Measurements from ENCODE around the gene HBB.

Gene HBB

DNA sequence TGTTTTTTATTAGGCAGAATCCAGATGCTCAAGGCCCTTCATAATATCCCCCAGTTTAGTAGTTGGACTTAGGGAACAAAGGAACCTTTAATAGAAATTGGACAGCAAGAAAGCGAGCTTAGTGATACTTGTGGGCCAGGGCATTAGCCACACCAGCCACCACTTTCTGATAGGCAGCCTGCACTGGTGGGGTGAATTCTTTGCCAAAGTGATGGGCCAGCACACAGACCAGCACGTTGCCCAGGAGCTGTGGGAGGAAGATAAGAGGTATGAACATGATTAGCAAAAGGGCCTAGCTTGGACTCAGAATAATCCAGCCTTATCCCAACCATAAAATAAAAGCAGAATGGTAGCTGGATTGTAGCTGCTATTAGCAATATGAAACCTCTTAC is 1.4 kb downstream of the HBB start:
- Mint-ChIP-seq H3K27me3 (ENCODE audit: low read depth, poor library complexity) (no peaks in the 10 kb centered on the region), H3K9me3 (peaks cover 21% of the 10 kb centered on the region), H3K36me3 (ENCODE audit: low read depth) (no peaks in the 10 kb centered on the region), H3K4me3 (no peak overlapping the region), H3K27ac (no peak overlapping the region), H3K4me1 (no peaks in the 10 kb centered on the region)
- TF ChIP-seq, protein P1, sequence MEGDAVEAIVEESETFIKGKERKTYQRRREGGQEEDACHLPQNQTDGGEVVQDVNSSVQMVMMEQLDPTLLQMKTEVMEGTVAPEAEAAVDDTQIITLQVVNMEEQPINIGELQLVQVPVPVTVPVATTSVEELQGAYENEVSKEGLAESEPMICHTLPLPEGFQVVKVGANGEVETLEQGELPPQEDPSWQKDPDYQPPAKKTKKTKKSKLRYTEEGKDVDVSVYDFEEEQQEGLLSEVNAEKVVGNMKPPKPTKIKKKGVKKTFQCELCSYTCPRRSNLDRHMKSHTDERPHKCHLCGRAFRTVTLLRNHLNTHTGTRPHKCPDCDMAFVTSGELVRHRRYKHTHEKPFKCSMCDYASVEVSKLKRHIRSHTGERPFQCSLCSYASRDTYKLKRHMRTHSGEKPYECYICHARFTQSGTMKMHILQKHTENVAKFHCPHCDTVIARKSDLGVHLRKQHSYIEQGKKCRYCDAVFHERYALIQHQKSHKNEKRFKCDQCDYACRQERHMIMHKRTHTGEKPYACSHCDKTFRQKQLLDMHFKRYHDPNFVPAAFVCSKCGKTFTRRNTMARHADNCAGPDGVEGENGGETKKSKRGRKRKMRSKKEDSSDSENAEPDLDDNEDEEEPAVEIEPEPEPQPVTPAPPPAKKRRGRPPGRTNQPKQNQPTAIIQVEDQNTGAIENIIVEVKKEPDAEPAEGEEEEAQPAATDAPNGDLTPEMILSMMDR (IDR thresholded peaks at IDR 0.05), result no peak
- no peak for DNase-seq

DNA sequence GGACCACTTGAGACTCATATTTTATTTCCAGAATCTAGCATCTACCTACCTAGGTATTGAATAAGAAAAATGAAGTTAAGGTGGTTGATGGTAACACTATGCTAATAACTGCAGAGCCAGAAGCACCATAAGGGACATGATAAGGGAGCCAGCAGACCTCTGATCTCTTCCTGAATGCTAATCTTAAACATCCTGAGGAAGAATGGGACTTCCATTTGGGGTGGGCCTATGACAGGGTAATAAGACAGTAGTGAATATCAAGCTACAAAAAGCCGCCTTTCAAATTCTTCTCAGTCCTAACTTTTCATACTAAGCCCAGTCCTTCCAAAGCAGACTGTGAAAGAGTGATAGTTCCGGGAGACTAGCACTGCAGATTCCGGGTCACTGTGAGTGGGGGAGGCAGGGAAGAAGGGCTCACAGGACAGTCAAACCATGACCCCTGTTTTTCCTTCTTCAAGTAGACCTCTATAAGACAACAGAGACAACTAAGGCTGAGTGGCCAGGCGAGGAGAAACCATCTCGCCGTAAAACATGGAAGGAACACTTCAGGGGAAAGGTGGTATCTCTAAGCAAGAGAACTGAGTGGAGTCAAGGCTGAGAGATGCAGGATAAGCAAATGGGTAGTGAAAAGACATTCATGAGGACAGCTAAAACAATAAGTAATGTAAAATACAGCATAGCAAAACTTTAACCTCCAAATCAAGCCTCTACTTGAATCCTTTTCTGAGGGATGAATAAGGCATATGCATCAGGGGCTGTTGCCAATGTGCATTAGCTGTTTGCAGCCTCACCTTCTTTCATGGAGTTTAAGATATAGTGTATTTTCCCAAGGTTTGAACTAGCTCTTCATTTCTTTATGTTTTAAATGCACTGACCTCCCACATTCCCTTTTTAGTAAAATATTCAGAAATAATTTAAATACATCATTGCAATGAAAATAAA is 2.1 kb downstream of the HBB start:
- no peak overlapping the region for H3K4me3 Mint-ChIP-seq
- no peak overlapping the region for H3K27ac Mint-ChIP-seq
- H3K36me3 Mint-ChIP-seq (ENCODE audit: low read depth), result no peaks in the 10 kb centered on the region
- TF ChIP-seq, protein P1 (IDR thresholded peaks at IDR 0.05), result no peak
- no peaks in the 10 kb centered on the region for H3K4me1 Mint-ChIP-seq
- H3K9me3 Mint-ChIP-seq, result peaks cover 28% of the 10 kb centered on the region
- no peak for DNase-seq
- H3K27me3 Mint-ChIP-seq (ENCODE audit: low read depth, poor library complexity), result no peaks in the 10 kb centered on the region

DNA sequence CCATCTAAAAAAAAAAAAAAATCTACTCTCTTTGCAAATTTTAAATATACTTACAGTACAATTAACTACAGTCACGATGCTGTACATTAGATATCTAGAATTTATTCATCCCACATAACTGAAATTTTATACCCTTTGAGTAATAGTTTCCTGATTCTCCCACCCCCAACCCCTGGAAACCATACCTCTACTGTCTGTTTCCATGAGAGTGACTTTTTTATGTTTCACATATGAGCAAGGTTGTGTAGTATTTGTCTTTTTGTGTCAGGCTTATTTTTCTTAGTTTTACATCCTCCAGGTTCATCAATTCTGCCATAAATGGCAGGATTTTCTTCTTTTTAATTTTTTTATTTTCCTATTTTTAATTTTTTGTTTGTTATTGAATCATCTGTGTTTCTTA is 3.2 kb downstream of the HBB start:
- DNase-seq, result no peak
- H3K27me3 Mint-ChIP-seq (ENCODE audit: low read depth, poor library complexity), result no peaks in the 10 kb centered on the region
- H3K36me3 Mint-ChIP-seq (ENCODE audit: low read depth), result no peaks in the 10 kb centered on the region
- no peaks in the 10 kb centered on the region for H3K4me1 Mint-ChIP-seq
- no peak overlapping the region for H3K4me3 Mint-ChIP-seq
- peaks cover 37% of the 10 kb centered on the region for H3K9me3 Mint-ChIP-seq
- TF ChIP-seq, protein P1 (IDR thresholded peaks at IDR 0.05), result no peak
- no peak overlapping the region for H3K27ac Mint-ChIP-seq

DNA sequence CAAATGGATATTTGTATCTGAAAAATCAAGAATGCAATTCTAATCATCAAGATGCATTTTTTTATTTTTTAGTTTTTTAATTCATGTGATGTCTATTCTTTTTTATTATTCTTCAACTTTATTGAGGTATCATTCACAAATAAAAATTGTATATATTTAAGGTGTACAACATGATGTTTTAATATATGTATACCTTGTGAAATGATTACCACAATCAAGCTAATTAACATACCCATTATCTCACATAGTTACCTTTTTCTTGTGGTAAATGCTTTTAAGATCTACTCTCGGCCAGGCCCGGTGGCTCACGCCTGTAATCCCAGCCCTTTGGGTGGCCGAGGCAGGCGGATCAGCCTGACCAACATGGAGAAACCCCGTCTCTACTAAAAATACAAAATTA is 3.7 kb downstream of the HBB start:
- Mint-ChIP-seq H3K27me3 (ENCODE audit: low read depth, poor library complexity) (no peaks in the 10 kb centered on the region), H3K9me3 (peaks cover 38% of the 10 kb centered on the region), H3K27ac (no peak overlapping the region), H3K4me1 (no peaks in the 10 kb centered on the region), H3K4me3 (no peak overlapping the region), H3K36me3 (ENCODE audit: low read depth) (no peaks in the 10 kb centered on the region)
- no peak for DNase-seq
- TF ChIP-seq, protein P1 (IDR thresholded peaks at IDR 0.05), result no peak

DNA sequence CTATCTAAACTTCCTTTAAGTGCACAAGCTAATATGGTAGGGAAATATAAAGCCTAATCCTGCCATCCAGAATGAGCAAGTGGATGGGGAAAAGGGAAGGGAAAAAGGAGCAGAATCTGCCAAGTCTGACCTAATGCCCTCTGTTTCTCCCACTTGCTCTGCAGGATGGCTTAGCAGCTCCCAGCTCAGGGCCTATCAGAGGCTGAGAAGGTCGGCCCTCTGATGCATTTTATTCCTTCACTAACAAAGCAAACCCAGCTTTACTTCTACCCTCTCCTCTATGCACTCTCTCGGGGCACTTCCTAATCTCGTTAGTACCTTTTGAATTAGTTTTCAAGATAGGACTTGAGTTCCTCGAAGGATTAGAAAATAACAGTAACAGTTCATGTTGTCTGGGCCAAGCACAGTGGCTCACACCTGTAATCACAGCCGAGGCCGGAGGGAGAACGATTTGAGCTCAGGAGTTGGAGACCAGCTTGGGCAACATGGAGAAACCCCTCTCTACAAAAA is 16.4 kb downstream of the HBB start:
- Mint-ChIP-seq H3K4me3 (no peak overlapping the region), H3K27ac (no peak overlapping the region), H3K9me3 (peaks cover 9% of the 10 kb centered on the region)

More for the DNA sequence above, 16.4 kb downstream of the HBB start:
- Mint-ChIP-seq H3K36me3 (ENCODE audit: low read depth) (no peaks in the 10 kb centered on the region), H3K4me1 (no peaks in the 10 kb centered on the region), H3K27me3 (ENCODE audit: low read depth, poor library complexity) (peaks cover 6% of the 10 kb centered on the region)
- DNase-seq, result no peak
- TF ChIP-seq, protein P1 (IDR thresholded peaks at IDR 0.05), result no peak

All from nephron progenitor cell (in vitro differentiated cells).